Peyer's patch (tissue), 4 donors: ENCODE data around the gene SLC25A34. TPM values are rescaled to one million over a fixed set of nuclear protein-coding genes. Genes with fewer than 3 reads are reported as not detected.
A peak's percentile ranks its signal among the peaks of the same experiment; 100 is the strongest.

Experiments
- DNase-seq, 3 donors: peaks; one replicate each; pipeline ENCODE4 v3.0.0-alpha.2; 2017 to 2019
- H3K27ac ChIP-seq, 4 donors: fragments of 200-600 bp; sonication (generic); one replicate each; pipeline ENCODE4 v1.5.1; 2016 to 2019
- H3K27me3 ChIP-seq, 2 donors: fragments of 200-600 bp; sonication (generic); one replicate each; pipeline ENCODE4 v1.5.1; 2019
- H3K36me3 ChIP-seq, 3 donors: fragments of 200-600 bp; sonication (generic); one replicate each; pipeline ENCODE4 v1.5.1; 2016 to 2019
- H3K4me1 ChIP-seq, 4 donors: fragments of 200-600 bp; sonication (generic); one replicate each; pipeline ENCODE4 v1.5.1; 2016 to 2019
- H3K4me3 ChIP-seq, 4 donors: fragments of 200-600 bp; sonication (generic); 1 replicate in 3 of 4; 2 replicates in 1 of 4; pipeline ENCODE4 v1.5.1; 2016 to 2019; ENCODE audit warnings: mild to moderate bottlenecking in 1 of 4
- H3K9me3 ChIP-seq, 4 donors: fragments of 200-600 bp; sonication (generic); one replicate each; pipeline ENCODE4 v1.5.1; 2016 to 2019; ENCODE audit warnings: mild to moderate bottlenecking in 1 of 4
- CTCF ChIP-seq, 6 experiments: fragments of 450-650 bp in 4 of 6; fragments of 200-600 bp in 2 of 6; sonication (generic) in 1 of 6; IDR thresholded peaks; one replicate each; pipeline ENCODE4 v1.5.1; 2017 to 2019; ENCODE audit warnings: antibody characterized with exemption in 6 of 6, mild to moderate bottlenecking in 3 of 6, moderate library complexity in 1 of 6
- POLR2A ChIP-seq, 2 donors: fragments of 450-650 bp; IDR thresholded peaks; one replicate each; pipeline ENCODE4 v1.5.1; 2017; ENCODE audit warnings: antibody characterized with exemption in 2 of 2, mild to moderate bottlenecking in 2 of 2, moderate library complexity in 2 of 2
- total RNA-seq, 4 donors: library from RNA; depleted of rRNA; stranded (reverse); fragments of >200 nt; gene quantifications; one replicate each; pipeline ENCODE4 v1.1.0, GENCODE V29; 2016

SLC25A34 gene
- total RNA-seq, 4 donors from 2014 or later: 32.2 to 127 (median 69.5) TPM

- Histone ChIP-seq H3K27ac (peak overlapping the region; percentile 46 to 95 (median 84)), H3K4me3 (peak overlapping the region in 3 of 4 donors; percentile 40 to 71 (median 69)), H3K36me3 (peaks cover 0 to 3% (median 0%) of the 10 kb centered on the region in 3 donors), H3K27me3 (peaks cover 0 to 3% of the 10 kb centered on the region in 2 donors), H3K4me1 (peaks cover 0 to 45% (median 5%) of the 10 kb centered on the region in 4 donors), H3K9me3 (no peaks in the 10 kb centered on the region)
- no peak for TF ChIP-seq CTCF (IDR thresholded peaks at IDR 0.05)
- TF ChIP-seq POLR2A (IDR thresholded peaks at IDR 0.05): no peak
- DNase-seq: peak in 1 of 3 donors; percentile 66
Observed at GRCh38 chr1:15757016-15757543, 21.0 kb downstream of the SLC25A34 start.

GRCh38 chr1:15757575-15758342 lies 21.7 kb downstream of the SLC25A34 start:
- H3K27ac ChIP-seq: peak overlapping the region; percentile 71 to 95 (median 84)
- TF ChIP-seq CTCF (IDR thresholded peaks at IDR 0.05) (no peak), POLR2A (IDR thresholded peaks at IDR 0.05) (peak in 1 of 2 donors; percentile 62)
- no peaks in the 10 kb centered on the region for H3K9me3 ChIP-seq
- DNase-seq: peak in 2 of 3 donors; percentile 64 to 69
- peaks cover 0 to 3% of the 10 kb centered on the region in 2 donors for H3K27me3 ChIP-seq
- H3K4me3 ChIP-seq: peak overlapping the region; percentile 40 to 71 (median 64)
- H3K4me1 ChIP-seq: peaks cover 0 to 52% (median 5%) of the 10 kb centered on the region in 4 donors
- H3K36me3 ChIP-seq: peaks cover 0 to 3% (median 0%) of the 10 kb centered on the region in 3 donors

- H3K4me1 ChIP-seq: peaks cover 0 to 57% (median 5%) of the 10 kb centered on the region in 4 donors
- peak within 1 kb of the TSS; percentile 71 to 95 (median 84) for H3K27ac ChIP-seq
- TF ChIP-seq CTCF (IDR thresholded peaks at IDR 0.05) (no peak), POLR2A (IDR thresholded peaks at IDR 0.05) (no peak)
- peak within 1 kb of the TSS; percentile 40 to 71 (median 64) for H3K4me3 ChIP-seq
- no peaks in the 10 kb centered on the region for H3K9me3 ChIP-seq
- H3K36me3 ChIP-seq: peaks cover 0 to 3% (median 0%) of the 10 kb centered on the region in 3 donors
- H3K27me3 ChIP-seq: peaks cover 0 to 3% of the 10 kb centered on the region in 2 donors
- DNase-seq: no peak
Observed at GRCh38 chr1:15758343-15758931, 22.4 kb downstream of the SLC25A34 start, which contains the start of gene FBLIM1. FBLIM1 (plus strand) TSS chr1:15758795; CDS start chr1:15764984, 6,189 bp downstream.

- DNase-seq: no peak
- Histone ChIP-seq H3K4me3 (peak overlapping the region; percentile 40 to 71 (median 64)), H3K27ac (peak overlapping the region; percentile 71 to 95 (median 84)), H3K36me3 (peaks cover 0 to 3% (median 0%) of the 10 kb centered on the region in 3 donors), H3K4me1 (peaks cover 2 to 64% (median 7%) of the 10 kb centered on the region in 4 donors), H3K27me3 (peaks cover 0 to 3% of the 10 kb centered on the region in 2 donors), H3K9me3 (no peaks in the 10 kb centered on the region)
- TF ChIP-seq CTCF (IDR thresholded peaks at IDR 0.05) (no peak), POLR2A (IDR thresholded peaks at IDR 0.05) (no peak)
Observed at GRCh38 chr1:15758953-15759661, 23.0 kb downstream of the SLC25A34 start.
